ENCODE measurements around the gene PHRF1.

The PHRF1 gene

GRCh38 chr11:575996-576768 lies at the start of gene PHRF1:
Gene PHRF1, plus strand, starts transcription at chr11:576470. Its CDS starts 5,043 bp downstream, at chr11:581513.
- peak; percentile 89 for DNase-seq

- DNase-seq, result no peak
Measured at GRCh38 chr11:528166-528814, 48.0 kb upstream of the PHRF1 start.

- no peak for DNase-seq
Measured at GRCh38 chr11:528815-529727, 47.2 kb upstream of the PHRF1 start.

GRCh38 chr11:529728-530411 lies 46.4 kb upstream of the PHRF1 start:
- no peak for DNase-seq

GRCh38 chr11:530960-531831 lies 45.1 kb upstream of the PHRF1 start:
- DNase-seq, result no peak

GRCh38 chr11:531919-532526 lies 44.2 kb upstream of the PHRF1 start:
- no peak for DNase-seq

GRCh38 chr11:532527-532985 lies 43.7 kb upstream of the PHRF1 start:
- no peak for DNase-seq

GRCh38 chr11:532986-533585 lies 43.2 kb upstream of the PHRF1 start:
- no peak for DNase-seq

- DNase-seq, result no peak
Measured at GRCh38 chr11:533586-534395, 42.5 kb upstream of the PHRF1 start.

GRCh38 chr11:534396-535209 lies 41.7 kb upstream of the PHRF1 start:
- peak; percentile 6 for DNase-seq

- DNase-seq, result no peak
Measured at GRCh38 chr11:535210-535518, 41.1 kb upstream of the PHRF1 start.

- peak; percentile 70 for DNase-seq
Measured at GRCh38 chr11:535519-536454, 40.5 kb upstream of the PHRF1 start, which contains the start of gene HRAS. Gene HRAS, minus strand, starts transcription at chr11:535576.

- DNase-seq, result peak; percentile 76
Measured at GRCh38 chr11:536841-537621, 39.2 kb upstream of the PHRF1 start, which contains the start of gene LRRC56. Gene LRRC56, plus strand, starts transcription at chr11:537527. Its CDS starts 3,158 bp downstream, at chr11:540685.

- DNase-seq, result no peak
Measured at GRCh38 chr11:537622-538430, 38.4 kb upstream of the PHRF1 start.

- no peak for DNase-seq
Measured at GRCh38 chr11:538431-539051, 37.7 kb upstream of the PHRF1 start.
